GM19455 (cell line): ENCODE data around the gene SGPP1.
"Not testable (repeated sequence)": the region's sequence is repeated elsewhere in the genome, so short reads cannot be mapped to it uniquely, and the experiment has no call there.

Experiments used
- ATAC-seq: cut with Tn5 transposase; IDR thresholded peaks from one replicate; pipeline ENCODE4 v1.9.1; 2021; ENCODE audit not compliant: unreplicated experiment

The SGPP1 gene, protein sequence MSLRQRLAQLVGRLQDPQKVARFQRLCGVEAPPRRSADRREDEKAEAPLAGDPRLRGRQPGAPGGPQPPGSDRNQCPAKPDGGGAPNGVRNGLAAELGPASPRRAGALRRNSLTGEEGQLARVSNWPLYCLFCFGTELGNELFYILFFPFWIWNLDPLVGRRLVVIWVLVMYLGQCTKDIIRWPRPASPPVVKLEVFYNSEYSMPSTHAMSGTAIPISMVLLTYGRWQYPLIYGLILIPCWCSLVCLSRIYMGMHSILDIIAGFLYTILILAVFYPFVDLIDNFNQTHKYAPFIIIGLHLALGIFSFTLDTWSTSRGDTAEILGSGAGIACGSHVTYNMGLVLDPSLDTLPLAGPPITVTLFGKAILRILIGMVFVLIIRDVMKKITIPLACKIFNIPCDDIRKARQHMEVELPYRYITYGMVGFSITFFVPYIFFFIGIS

DNA sequence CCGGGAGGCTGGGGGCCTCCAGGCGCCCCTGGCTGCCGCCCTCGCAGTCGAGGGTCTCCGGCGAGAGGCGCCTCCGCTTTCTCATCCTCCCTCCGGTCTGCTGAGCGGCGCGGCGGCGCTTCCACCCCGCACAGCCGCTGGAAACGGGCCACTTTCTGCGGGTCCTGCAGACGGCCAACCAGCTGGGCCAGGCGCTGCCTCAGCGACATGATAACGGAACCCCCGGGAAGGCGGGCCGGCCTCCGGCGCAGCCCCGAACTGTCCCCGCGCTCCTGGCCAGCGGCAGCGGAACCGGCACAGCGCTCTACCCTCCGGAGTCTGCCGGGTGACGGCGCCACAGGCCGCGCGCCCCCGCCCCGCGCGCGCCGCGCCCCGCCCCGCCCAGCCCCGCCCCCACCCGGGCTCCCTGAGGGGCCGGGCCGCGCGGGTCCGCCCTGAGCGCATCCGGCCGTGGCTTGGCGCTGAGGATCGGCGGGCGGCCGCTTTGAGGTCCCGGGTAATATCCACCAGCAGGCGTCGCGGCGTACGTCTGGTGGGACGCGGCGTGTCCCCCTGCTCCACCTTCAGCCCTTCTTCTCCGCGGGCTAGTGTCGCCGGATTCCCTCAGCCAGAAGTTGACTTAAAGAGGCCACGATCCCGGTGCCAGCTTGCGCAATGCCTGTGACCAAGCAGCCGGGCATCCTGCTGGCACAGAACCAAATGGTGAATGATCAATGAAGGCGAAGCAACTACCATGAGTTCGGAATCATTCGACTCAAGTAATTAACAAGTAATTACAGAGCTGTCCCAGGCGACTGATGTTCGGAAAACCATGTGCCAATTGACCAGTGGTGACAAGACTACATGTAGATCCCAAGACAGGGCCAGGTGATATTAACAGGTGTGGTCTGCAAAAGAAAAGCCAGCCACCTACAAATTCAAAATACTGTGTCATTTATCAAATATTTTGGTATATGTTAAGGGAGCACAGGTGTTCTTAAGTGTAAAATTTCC, at the start of gene SGPP1:
TSS of gene SGPP1 (minus strand) at position 330 of the 993 bp plus-strand sequence. CDS start at position 209, 121 bp downstream.
- ATAC-seq: peak; percentile 72

DNA sequence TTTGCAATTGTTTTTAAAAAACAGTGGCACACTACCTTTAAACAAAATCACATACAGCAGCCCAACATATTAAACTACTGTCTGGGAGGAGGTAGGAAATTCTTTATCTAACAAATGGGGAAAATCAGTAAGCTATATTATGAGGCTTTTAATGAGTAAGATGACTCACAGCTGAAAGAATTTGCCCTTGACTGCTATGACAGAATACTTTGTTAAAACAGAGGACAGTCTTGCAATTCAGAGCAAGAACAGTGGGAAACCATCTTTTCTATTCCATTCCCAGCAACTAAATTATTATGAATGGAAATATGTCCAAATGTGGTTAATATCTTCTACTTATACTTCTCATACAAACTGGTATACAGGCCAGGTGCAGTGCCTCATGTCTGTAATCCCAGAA, 49.2 kb upstream of the SGPP1 start:
- ATAC-seq: no peak

DNA sequence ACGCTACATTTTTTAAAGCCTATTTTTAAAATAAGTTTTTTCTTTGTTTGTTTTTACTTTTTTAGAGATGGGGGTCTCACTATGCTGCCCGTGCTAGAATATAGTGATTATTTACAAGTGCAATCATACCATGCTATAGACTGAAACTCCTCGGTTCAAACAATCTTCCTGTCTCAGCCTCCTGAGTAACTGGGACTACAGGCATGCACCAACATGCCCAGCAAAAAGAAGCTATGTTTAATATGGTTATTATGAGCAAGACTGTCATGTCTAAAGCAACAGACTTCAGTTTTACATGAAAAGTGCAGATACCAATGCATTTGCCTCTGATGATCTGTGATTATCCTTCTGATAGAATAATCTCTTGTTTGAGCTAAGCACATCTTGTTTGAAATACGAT, 45.6 kb upstream of the SGPP1 start:
- ATAC-seq: no peak

- no peak for ATAC-seq
Measured at GRCh38 chr14:63770187-63770807, 42.4 kb upstream of the SGPP1 start.

GRCh38 chr14:63766611-63767010, 38.7 kb upstream of the SGPP1 start:
- ATAC-seq: no peak

GRCh38 chr14:63764620-63765139, 36.8 kb upstream of the SGPP1 start:
- no peak for ATAC-seq

- no peak for ATAC-seq
Measured at GRCh38 chr14:63764103-63764502, 36.2 kb upstream of the SGPP1 start.

GRCh38 chr14:63761351-63762117, 33.7 kb upstream of the SGPP1 start:
- no peak for ATAC-seq

DNA sequence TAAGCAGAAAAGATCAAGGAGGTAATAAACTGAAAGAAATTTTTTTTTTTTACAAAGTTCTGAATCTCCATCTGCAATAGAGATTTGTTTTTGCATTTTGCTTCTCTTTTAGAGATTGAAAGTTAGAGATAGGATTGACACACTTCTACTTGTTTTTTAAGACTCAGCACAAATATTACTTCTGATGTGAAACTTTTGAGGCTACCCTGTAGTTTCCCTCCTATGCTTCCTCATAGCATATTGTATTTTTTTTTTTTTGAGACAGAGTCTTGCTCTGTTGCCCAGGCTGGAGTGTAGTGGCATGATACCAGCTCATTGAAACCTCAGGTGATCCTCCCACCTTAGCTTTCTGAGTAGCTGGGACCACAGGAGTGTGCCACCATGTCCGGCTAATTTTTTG, 32.1 kb upstream of the SGPP1 start:
- ATAC-seq: no peak

- peak; percentile 75 for ATAC-seq
Measured at GRCh38 chr14:63759456-63759855, 31.6 kb upstream of the SGPP1 start.

GRCh38 chr14:63757211-63757610, 29.3 kb upstream of the SGPP1 start:
- no peak for ATAC-seq

- no peak for ATAC-seq
Measured at GRCh38 chr14:63752449-63753169, 24.7 kb upstream of the SGPP1 start.

DNA sequence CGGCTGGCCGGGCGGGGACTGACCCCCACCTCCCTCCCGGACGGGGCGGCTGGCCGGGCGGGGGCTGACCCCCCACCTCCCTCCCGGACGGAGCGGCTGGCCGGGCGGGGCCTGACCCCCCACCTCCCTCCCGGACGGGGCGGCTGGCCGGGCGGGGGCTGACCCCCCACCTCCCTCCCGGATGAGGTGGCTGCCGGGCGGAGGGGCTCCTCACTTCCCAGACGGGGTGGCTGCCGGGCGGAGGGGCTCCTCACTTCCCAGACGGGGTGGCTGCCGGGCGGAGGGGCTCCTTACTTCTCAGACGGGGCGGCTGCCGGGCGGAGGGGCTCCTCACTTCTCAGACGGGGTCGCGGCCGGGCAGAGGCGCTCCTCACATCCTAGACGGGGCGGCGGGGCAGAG, 23.2 kb upstream of the SGPP1 start:
- ATAC-seq: not testable (repeated sequence)

GRCh38 chr14:63747846-63748245, 20.0 kb upstream of the SGPP1 start:
- peak; percentile 39 for ATAC-seq

- ATAC-seq: peak; percentile 48
Measured at GRCh38 chr14:63745858-63746425, 18.1 kb upstream of the SGPP1 start.

DNA sequence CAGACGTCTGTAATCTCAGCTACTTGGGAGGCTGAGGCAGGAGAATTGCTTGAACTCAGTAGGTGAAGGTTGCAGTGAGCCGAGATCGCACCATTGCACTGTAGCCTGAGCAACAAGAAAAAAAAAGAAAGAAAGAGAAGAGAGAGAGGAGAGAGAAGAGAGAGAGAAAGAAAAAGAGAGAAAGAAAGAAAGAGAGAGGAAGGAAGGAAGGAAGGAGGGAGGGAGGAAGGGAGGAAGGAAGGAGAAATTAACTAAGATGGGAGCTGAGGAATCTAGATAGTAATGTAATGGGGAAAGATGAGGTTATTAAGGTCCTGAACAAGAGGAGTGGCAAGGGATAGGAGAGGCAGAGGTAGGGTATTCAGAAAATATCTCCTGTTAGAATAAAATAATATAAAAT, 17.4 kb upstream of the SGPP1 start:
- no peak for ATAC-seq

DNA sequence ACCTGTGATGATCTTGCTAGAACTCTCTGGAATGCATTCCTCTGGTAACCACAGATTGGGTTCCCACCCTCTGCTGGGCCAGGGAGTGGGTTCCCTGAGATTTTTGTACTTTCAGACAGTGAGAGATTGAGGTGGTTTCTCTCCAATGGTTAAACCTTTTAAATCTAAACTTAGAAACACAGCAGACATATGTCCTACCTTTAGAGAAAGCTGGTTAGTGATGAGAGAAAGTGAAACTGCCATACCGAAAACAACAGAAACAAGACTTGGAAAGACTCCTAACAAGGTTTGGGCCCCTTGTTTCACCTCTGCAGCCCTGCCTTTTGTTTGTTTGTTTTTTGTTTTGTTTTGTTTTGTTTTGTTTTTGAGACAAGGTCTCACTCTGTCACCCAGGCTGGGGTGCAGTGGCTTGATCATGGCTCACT, 9.7 kb upstream of the SGPP1 start:
- ATAC-seq: peak; percentile 93

DNA sequence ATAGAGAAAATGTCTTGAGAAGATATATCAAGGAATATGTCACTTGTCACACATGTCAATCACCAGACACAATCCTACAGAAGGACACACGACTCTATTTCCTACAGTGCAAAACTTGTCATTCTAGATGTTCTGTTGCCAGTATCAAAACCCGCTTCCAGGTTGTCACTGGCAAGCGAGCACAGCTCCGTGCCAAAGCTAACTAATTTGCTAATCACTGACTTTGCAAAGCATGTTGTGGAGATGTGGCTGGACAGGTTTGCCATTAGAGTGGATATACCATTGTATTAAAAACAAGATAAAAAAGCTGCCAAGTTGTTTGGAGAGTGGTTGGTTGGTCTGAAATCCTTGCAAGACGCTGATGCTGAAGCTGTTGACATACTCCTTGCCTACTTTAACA, 7.9 kb upstream of the SGPP1 start:
- ATAC-seq: no peak

GRCh38 chr14:63730659-63731058, 2.8 kb upstream of the SGPP1 start:
- ATAC-seq: no peak
